Kidney tubule cell (primary cell): Measurements from ENCODE around the gene MSH4.
"Not testable (repeated sequence)": the region's sequence is repeated elsewhere in the genome, so short reads cannot be mapped to it uniquely, and the experiment has no call there.

Experiments used
- DNase-seq: peaks from one replicate; pipeline ENCODE4 v3.0.0-alpha.2; 2018; ENCODE audit warnings: low spot score

MSH4 gene

DNA sequence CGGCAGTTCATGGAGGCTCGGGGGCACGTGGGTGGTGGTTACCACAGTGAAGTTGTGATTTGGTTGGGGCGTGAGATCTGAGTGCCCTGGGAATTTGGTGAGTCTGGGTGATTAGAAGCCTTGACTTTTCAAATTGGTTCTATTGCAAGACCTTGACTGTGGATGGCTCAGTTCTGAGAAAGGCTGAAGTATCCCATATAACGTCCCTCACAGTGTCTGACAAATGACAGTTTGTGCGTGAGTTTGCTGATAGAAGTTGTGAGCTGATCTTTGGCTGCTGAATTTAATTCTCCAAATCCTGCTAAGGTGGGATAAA lies 549 bp downstream of the MSH4 start:
- DNase-seq = no peak

GRCh38 chr1:75797606-75798216 lies 1.0 kb downstream of the MSH4 start:
- no peak for DNase-seq

- DNase-seq = not testable (repeated sequence)
These were observed 4.8 kb downstream of the MSH4 start for GRCh38 chr1:75801480-75801879.

- peak; percentile 60 for DNase-seq
These were observed 12.2 kb downstream of the MSH4 start for GRCh38 chr1:75808921-75809320.

DNA sequence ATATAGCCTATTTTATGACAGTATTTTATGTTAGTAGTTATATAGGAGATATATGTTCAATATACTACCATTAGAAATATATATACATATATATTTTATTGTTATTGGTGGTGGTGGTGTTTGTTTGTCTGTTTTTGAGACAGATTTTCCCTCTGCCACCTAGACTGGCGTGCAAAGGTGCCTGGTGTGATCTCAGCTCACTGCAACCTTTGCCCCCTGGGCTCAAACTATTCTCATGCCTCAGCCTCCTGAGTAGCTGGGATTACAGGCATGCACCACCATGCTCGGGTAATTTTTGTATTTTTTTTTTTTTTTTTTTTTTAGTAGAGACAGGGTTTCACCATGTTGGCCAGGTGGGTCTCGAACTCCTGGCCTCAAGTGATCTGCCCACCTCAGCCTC lies 13.4 kb downstream of the MSH4 start:
- not testable (repeated sequence) for DNase-seq

DNA sequence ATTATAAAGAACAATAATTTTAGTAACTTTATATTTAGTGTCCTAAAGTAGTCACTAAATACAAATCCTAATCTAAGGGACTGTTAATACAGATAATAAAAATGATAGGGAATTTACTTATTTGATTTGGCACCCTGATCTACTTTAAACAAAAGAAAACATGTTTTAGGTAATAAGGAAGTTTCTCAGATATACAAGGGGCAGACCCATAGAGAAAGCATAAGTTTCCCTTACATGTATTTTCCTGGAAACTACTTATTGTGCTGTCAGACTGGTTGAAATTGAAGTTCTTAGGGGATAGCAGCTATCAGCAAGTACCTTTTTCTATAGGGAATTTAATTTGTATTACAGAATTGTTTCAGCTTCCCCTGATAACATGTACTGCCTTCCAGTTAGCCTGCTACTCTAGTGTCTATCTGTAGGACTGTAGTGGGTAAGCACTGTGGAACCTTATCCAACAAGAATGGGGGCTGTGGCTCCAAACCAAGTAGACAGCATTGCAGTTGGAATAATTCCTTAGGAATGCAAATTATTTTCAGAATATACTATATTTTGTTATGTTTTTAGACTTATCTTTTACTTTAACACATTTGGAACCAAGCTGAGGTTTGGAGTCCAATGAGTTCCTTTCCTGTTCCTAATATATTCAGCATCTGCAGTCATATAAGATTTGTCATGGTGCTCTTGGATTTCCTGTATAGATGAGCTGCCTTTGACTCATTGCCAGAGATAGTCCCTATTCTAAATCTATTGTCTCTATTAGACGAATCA lies 14.7 kb downstream of the MSH4 start:
- peak; percentile 34 for DNase-seq

GRCh38 chr1:75812065-75812464 lies 15.4 kb downstream of the MSH4 start:
- no peak for DNase-seq

GRCh38 chr1:75823596-75823995 lies 26.9 kb downstream of the MSH4 start:
- not testable (repeated sequence) for DNase-seq

DNA sequence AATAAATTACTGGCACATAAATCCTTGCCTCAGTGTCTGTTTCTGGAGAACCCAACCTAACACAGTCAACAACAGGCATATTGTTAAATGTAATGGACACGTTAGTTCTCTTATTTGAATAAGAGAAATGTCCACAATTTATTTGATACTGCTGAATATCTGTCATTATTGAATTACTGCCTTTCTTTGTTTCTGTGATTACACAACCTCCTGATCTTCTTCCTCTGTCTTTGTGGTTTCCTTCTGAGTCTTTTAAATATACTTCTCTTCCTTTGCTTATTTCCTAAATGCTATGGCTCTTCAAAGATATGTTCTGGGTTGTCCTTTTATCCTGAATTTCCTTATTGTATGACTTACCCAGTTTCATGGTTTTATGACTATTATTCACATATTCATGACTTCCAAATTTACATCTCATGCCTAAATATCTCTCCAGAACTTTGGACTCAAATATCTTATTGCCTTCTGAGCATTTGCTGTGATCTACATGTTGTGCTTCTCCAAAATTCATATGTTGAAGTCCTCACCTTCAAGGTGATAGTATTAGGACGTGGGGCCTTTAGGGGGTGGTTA lies 39.9 kb downstream of the MSH4 start:
- DNase-seq = no peak

DNA sequence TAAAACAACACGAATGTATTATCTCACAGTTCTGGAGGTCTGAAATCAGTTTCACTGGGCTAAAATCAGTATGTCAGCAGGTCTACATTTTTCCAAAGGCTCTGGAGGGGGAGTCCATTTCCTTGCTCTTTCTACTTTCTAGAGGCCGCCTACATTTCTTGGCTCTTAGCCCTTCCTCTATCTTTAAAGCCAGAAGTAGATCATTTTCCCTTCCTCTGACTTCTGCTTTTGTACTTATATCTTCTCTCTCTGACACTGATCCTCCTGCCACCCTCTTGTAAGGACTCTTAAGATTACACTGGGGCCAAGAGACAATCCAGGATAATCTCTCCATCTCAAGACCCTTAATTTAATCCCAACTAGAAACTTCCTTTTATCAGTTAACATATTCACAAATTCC lies 41.4 kb downstream of the MSH4 start:
- no peak for DNase-seq

DNA sequence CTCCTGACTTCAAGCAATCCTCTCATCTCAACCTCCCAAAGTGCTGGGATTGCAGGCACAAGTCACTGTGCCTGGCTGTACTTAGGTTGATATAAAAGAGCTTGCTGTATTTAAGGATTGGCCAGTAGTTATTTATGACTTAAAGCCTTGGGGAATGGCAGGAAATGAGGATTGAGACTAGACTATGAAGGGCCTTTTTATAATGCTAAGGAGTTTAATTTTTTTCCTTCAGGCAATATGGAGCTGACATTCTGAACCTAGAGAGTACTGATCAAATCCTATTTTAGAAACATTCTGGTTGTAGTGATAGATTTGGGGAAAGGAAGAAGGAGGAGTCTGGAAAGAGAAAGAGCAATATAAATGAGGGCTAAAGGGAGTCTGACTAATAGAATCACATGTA lies 44.7 kb downstream of the MSH4 start:
- no peak for DNase-seq

- no peak for DNase-seq
These were observed 48.9 kb downstream of the MSH4 start for GRCh38 chr1:75845576-75845975.

GRCh38 chr1:75855010-75855409 lies 58.3 kb downstream of the MSH4 start:
- no peak for DNase-seq

- DNase-seq = no peak
These were observed 59.1 kb downstream of the MSH4 start for GRCh38 chr1:75855734-75856133.

DNA sequence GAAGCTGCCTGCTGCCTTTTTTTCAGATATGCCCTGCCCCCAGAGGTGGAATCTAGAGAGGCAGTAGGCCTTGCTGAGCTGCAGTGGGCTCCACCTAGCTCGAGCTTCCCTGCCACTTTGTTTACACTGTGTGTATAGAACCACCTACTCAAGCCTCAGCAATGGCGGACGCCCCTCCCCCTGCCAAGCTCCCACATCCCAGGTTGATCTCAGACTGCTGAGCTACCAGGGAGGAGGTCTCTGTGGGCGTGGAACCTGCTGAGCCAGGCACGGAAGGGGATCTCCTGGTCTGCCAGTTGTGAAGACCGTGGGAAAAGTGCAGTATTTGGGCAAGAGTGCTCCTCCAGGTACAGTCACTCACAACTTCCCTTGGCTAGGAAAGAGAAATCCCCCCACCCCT lies 65.1 kb downstream of the MSH4 start:
- no peak for DNase-seq

GRCh38 chr1:75870951-75871350 lies 74.3 kb downstream of the MSH4 start:
- DNase-seq = no peak

DNA sequence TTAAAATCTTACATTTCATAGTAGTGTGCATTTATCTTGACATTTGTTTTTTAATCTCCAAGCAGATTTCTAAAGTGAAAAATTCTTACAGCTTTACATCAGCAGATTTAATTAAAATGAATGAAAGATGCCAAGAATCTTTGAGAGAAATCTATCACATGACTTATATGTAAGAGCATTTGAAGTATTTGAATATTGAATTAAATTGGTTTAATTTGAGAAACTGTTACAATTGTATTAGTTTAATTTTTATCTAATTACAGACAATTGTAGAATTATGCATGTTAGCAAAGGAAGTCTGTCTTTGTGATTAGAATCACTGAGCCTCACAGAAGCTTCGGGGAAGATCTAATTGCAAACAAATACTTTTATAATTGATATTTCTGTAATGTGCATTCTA lies 83.3 kb downstream of the MSH4 start:
- DNase-seq = no peak

DNA sequence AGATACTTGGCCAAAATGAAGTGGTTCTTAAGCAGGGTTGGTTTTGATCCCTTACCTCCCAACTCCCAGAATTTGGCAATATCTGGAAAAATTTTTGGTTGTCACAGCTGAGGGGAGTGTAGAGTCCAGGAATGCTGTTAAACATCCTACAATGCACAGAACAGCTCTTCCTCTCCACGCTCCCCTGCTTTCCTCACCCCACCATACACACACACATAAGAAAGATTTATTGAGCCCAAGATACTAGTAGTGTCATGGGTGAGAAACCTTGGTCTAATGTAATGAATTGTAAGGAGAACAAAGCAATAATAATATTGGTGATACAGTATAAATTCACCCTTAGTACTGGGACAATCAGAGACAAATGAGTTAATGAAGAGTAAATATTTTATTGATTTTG lies 87.8 kb downstream of the MSH4 start:
- no peak for DNase-seq

- no peak for DNase-seq
These were observed 104.7 kb downstream of the MSH4 start for GRCh38 chr1:75901371-75901770.

GRCh38 chr1:75908717-75909152 lies 112.1 kb downstream of the MSH4 start:
- DNase-seq = peak; percentile 62

GRCh38 chr1:75916834-75917233 lies 120.2 kb downstream of the MSH4 start:
- no peak for DNase-seq

DNA sequence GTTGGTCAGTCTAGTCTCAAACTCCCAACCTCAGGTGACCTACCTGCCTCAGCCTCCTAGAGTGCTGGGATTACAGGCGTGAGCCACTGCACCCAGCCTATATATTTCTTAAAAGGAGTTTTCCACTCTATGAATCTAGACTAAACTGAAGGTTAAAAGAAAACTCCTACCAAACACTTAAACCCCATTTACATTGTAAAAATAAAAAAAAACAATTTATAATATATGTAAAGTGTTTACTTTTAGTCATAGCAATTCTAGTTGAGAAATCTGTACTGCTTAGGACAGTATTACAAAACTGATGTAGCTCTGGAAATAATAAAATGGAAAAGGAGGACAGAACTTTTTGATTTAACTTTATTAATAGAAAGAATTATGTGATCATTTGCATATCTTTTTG lies 126.0 kb downstream of the MSH4 start:
- DNase-seq = no peak

DNA sequence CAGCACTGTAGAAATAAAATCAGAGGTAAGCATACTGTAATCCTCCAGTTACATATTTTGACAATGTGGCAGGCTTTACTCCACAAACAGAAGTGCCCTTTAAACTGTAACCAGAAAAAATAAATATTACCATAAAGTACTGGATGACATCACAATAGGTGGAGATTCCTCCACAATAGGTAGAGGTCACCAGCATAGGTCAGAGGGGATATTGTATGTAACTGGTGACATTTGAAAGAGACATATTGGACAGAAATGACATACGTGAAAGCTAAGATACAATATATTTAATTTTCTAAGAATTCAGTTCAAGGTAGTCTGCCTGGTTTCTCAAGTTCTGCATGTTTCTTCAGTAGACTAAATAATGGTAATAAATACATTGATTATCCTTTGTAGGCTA lies 135.6 kb downstream of the MSH4 start, which contains the start of gene ASB17:
TSS of gene ASB17 (minus strand) at position 101 of the 400 bp plus-strand sequence. CDS start 113 bp downstream, outside the sequence.
- no peak for DNase-seq

DNA sequence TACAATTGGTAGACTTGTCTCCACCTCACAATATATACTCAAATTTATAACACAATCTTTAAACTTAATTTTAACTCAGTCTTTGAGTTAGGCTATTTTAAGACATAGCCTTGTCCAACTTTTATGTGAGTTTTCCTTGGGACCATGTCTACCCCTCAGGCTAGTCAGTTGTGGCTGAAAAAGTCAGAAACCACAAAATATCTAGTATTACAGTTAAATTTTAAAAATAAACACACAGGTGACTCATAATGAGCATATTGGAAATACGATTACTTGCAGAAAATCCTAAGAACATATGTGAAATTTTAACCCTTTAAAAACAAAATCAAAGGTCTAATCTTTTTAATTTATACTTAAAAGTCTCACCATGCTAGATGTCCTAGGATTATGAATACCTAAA lies 140.4 kb downstream of the MSH4 start:
- no peak for DNase-seq
